Measurements from ENCODE around the gene SPAG16.

SPAG16 gene

GRCh38 chr2:214088536-214088935, 804.3 kb downstream of the SPAG16 start:
- DNase-seq (ENCODE audit: low read depth): no peak

GRCh38 chr2:214096208-214096715, 812.0 kb downstream of the SPAG16 start:
- no peak for DNase-seq (ENCODE audit: low read depth)

- DNase-seq (ENCODE audit: low read depth): no peak
Observed at GRCh38 chr2:214098811-214099210, 814.5 kb downstream of the SPAG16 start.

- no peak for DNase-seq (ENCODE audit: low read depth)
Observed at GRCh38 chr2:214100488-214100887, 816.2 kb downstream of the SPAG16 start.

GRCh38 chr2:214103276-214104001, 819.2 kb downstream of the SPAG16 start:
- DNase-seq (ENCODE audit: low read depth): no peak

- DNase-seq (ENCODE audit: low read depth): no peak
Observed at GRCh38 chr2:214104219-214104618, 820.0 kb downstream of the SPAG16 start.

- DNase-seq (ENCODE audit: low read depth): no peak
Observed at GRCh38 chr2:214104967-214105366, 820.7 kb downstream of the SPAG16 start.

GRCh38 chr2:214107726-214108125, 823.5 kb downstream of the SPAG16 start:
- DNase-seq (ENCODE audit: low read depth): no peak

- DNase-seq (ENCODE audit: low read depth): no peak
Observed at GRCh38 chr2:214108598-214108997, 824.3 kb downstream of the SPAG16 start.

- DNase-seq (ENCODE audit: low read depth): no peak
Observed at GRCh38 chr2:214117054-214117453, 832.8 kb downstream of the SPAG16 start.

GRCh38 chr2:214126135-214126534, 841.9 kb downstream of the SPAG16 start:
- no peak for DNase-seq (ENCODE audit: low read depth)

GRCh38 chr2:214127170-214127569, 842.9 kb downstream of the SPAG16 start:
- DNase-seq (ENCODE audit: low read depth): no peak

- no peak for DNase-seq (ENCODE audit: low read depth)
Observed at GRCh38 chr2:214127571-214127970, 843.3 kb downstream of the SPAG16 start.

- DNase-seq (ENCODE audit: low read depth): no peak
Observed at GRCh38 chr2:214128040-214128439, 843.8 kb downstream of the SPAG16 start.

- DNase-seq (ENCODE audit: low read depth): no peak
Observed at GRCh38 chr2:214130114-214130513, 845.9 kb downstream of the SPAG16 start.

GRCh38 chr2:214135966-214136365, 851.7 kb downstream of the SPAG16 start:
- no peak for DNase-seq (ENCODE audit: low read depth)

- no peak for DNase-seq (ENCODE audit: low read depth)
Observed at GRCh38 chr2:214138779-214139178, 854.5 kb downstream of the SPAG16 start.

GRCh38 chr2:214139630-214140284, 855.5 kb downstream of the SPAG16 start:
- DNase-seq (ENCODE audit: low read depth): no peak

- no peak for DNase-seq (ENCODE audit: low read depth)
Observed at GRCh38 chr2:214156971-214157370, 872.7 kb downstream of the SPAG16 start.

GRCh38 chr2:214158851-214159250, 874.6 kb downstream of the SPAG16 start:
- no peak for DNase-seq (ENCODE audit: low read depth)

GRCh38 chr2:214169281-214169680, 885.0 kb downstream of the SPAG16 start:
- no peak for DNase-seq (ENCODE audit: low read depth)

GRCh38 chr2:214169736-214170135, 885.5 kb downstream of the SPAG16 start:
- no peak for DNase-seq (ENCODE audit: low read depth)

GRCh38 chr2:214174563-214174962, 890.3 kb downstream of the SPAG16 start:
- no peak for DNase-seq (ENCODE audit: low read depth)

- DNase-seq (ENCODE audit: low read depth): no peak
Observed at GRCh38 chr2:214180071-214180470, 895.8 kb downstream of the SPAG16 start.

Data from activated T-helper 1 cell treated with Interleukin-2 at 50 U/mL for 16 hours (primary cell).